ENCODE data around the gene NKX3-2.

GRCh38 chr4:13548059-13548983, 4.0 kb upstream of the NKX3-2 start:
- TF ChIP-seq POLR2AphosphoS5 (IDR thresholded peaks at IDR 0.05; ENCODE audit: low read depth, low read length) (no peak), FOXP2 (optimal IDR thresholded peaks at IDR 0.05; ENCODE audit: borderline replicate concordance, extremely low read depth, extremely low read length, insufficient read depth) (no peak), REST (IDR thresholded peaks at IDR 0.05; ENCODE audit: insufficient read depth in 1 of 2, low read depth in 2 of 2, low read length in 2 of 2) (no peak)
